IMR-90 (cell line): Measurements from ENCODE around the gene PAX5.

ENCODE experiments used
- BHLHE40 ChIP-seq: fragments of 150-350 bp; IDR thresholded peaks from 2 replicates; pipeline ENCODE4 v1.6.1; 2016; ENCODE audit warnings: mild to moderate bottlenecking, low read depth, low read length
- CEBPB ChIP-seq: IDR thresholded peaks from 2 replicates; pipeline ENCODE4 v1.6.1; 2012; ENCODE audit warnings: low read depth, low read length, improper control_type of control experiment
- CHD1 ChIP-seq: IDR thresholded peaks from 2 replicates; pipeline ENCODE4 v1.6.1; 2012; ENCODE audit warnings: low read depth, low read length, improper control_type of control experiment
- FOS ChIP-seq: fragments of 150-350 bp; IDR thresholded peaks from 2 replicates; pipeline ENCODE4 v1.6.1; 2016; ENCODE audit warnings: low read depth, low read length
- MXI1 ChIP-seq: IDR thresholded peaks from 2 replicates; pipeline ENCODE4 v1.6.1; 2012; ENCODE audit warnings: low read depth, mild to moderate bottlenecking, low read length, moderate library complexity, borderline replicate concordance
- POLR2A ChIP-seq: IDR thresholded peaks from 2 replicates; pipeline ENCODE4 v1.6.1; 2012; ENCODE audit warnings: mild to moderate bottlenecking, low read depth, low read length
- RAD21 ChIP-seq: IDR thresholded peaks from 2 replicates; pipeline ENCODE4 v1.6.1; 2012; ENCODE audit warnings: low read length, improper control_type of control experiment
- RCOR1 ChIP-seq: IDR thresholded peaks from 2 replicates; pipeline ENCODE4 v1.6.1; 2012; ENCODE audit warnings: mild to moderate bottlenecking, low read length, improper control_type of control experiment; ENCODE audit not compliant: insufficient replicate concordance
- RFX5 ChIP-seq: IDR thresholded peaks from 2 replicates; pipeline ENCODE4 v1.8.0; 2012; ENCODE audit warnings: low read depth, mild to moderate bottlenecking, low read length, moderate library complexity
- SMC3 ChIP-seq: fragments of 150-350 bp; IDR thresholded peaks from 2 replicates; pipeline ENCODE4 v1.6.1; 2016; ENCODE audit warnings: low read depth, mild to moderate bottlenecking, antibody characterized with exemption, low read length, moderate library complexity
- TF ChIP-seq, protein P1 (sequence below): conservative IDR thresholded peaks from 2 replicates; pipeline ENCODE4 v1.5.1; 2012; ENCODE audit warnings: mild to moderate bottlenecking, low read depth, low read length, improper control_type of control experiment
- TF ChIP-seq, protein P2 (sequence below): fragments of 150-350 bp; IDR thresholded peaks from 2 replicates; pipeline ENCODE4 v1.6.1; 2016; ENCODE audit warnings: low read depth, mild to moderate bottlenecking, low read length, moderate library complexity, borderline replicate concordance
- TF ChIP-seq, protein P3 (sequence below): fragments of 150-350 bp; IDR thresholded peaks from 2 replicates; pipeline ENCODE4 v1.6.1; 2017; ENCODE audit warnings: mild to moderate bottlenecking, antibody characterized with exemption, low read length, low read depth

DNA sequence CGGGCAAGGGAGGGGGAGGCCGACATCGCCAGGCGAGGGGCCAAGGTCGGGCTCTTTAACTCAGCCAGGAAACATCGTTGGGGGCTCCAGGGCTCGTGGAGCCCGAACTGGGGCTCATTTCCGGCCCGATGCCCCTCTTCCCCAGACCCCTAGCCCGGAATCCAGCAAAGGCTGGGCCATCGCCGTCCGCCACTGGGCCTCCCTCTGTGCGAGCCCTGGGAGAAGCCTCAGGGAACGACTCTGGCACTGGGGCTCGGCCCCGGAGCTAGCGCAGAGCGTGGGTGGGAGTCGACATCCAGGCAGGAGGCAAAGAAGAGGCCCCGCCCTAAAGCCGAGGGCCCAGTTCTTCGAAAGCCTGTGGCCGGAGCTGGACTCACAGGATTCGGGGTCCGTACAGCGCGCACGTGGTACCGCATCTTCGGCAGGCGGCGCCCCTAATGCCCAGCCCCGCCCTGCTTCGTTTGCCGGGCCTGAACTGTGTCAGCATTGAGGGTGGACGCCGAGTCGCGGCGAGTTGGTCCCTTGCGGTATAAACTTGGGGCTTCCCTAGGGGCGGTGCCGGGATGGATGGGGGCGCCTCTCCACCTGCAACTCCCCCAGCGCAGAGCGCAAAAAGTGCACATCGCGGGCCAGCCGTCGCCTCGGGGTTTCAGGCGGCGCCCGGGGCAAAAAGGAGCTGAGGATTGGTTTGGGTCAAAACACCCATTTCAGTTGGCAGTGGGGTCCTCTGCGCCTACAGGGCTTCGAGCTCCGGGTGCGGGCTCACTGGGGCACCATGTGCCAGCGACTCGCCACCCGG lies 3.6 kb upstream of the PAX5 start:
- TF ChIP-seq, protein P1, sequence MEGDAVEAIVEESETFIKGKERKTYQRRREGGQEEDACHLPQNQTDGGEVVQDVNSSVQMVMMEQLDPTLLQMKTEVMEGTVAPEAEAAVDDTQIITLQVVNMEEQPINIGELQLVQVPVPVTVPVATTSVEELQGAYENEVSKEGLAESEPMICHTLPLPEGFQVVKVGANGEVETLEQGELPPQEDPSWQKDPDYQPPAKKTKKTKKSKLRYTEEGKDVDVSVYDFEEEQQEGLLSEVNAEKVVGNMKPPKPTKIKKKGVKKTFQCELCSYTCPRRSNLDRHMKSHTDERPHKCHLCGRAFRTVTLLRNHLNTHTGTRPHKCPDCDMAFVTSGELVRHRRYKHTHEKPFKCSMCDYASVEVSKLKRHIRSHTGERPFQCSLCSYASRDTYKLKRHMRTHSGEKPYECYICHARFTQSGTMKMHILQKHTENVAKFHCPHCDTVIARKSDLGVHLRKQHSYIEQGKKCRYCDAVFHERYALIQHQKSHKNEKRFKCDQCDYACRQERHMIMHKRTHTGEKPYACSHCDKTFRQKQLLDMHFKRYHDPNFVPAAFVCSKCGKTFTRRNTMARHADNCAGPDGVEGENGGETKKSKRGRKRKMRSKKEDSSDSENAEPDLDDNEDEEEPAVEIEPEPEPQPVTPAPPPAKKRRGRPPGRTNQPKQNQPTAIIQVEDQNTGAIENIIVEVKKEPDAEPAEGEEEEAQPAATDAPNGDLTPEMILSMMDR = no peak
- no peak for TF ChIP-seq RCOR1
- TF ChIP-seq SMC3 = no peak
- TF ChIP-seq POLR2A = no peak
- TF ChIP-seq RAD21 = no peak
- TF ChIP-seq BHLHE40 = no peak
- TF ChIP-seq, protein P2, sequence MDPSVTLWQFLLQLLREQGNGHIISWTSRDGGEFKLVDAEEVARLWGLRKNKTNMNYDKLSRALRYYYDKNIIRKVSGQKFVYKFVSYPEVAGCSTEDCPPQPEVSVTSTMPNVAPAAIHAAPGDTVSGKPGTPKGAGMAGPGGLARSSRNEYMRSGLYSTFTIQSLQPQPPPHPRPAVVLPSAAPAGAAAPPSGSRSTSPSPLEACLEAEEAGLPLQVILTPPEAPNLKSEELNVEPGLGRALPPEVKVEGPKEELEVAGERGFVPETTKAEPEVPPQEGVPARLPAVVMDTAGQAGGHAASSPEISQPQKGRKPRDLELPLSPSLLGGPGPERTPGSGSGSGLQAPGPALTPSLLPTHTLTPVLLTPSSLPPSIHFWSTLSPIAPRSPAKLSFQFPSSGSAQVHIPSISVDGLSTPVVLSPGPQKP = no peak
- no peak for TF ChIP-seq MXI1
- no peak for TF ChIP-seq CEBPB
- TF ChIP-seq, protein P3, sequence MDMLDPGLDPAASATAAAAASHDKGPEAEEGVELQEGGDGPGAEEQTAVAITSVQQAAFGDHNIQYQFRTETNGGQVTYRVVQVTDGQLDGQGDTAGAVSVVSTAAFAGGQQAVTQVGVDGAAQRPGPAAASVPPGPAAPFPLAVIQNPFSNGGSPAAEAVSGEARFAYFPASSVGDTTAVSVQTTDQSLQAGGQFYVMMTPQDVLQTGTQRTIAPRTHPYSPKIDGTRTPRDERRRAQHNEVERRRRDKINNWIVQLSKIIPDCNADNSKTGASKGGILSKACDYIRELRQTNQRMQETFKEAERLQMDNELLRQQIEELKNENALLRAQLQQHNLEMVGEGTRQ = no peak
- no peak for TF ChIP-seq CHD1
- no peak for TF ChIP-seq RFX5
- no peak for TF ChIP-seq FOS
